Stimulated activated CD4-positive, alpha-beta T cell treated with anti-CD3 and anti-CD28 coated beads, Interleukin-4, amount 100 ng/mL, for 4 hours (primary cell): ENCODE results near the gene RET.
"Not testable (repeated sequence)": the region's sequence is repeated elsewhere in the genome, so short reads cannot be mapped to it uniquely, and the experiment has no call there.

ENCODE experiments used
- DNase-seq, 2 experiments: peaks; one replicate each; pipeline ENCODE4 v3.0.0-alpha.2; 2020

Gene RET

DNA sequence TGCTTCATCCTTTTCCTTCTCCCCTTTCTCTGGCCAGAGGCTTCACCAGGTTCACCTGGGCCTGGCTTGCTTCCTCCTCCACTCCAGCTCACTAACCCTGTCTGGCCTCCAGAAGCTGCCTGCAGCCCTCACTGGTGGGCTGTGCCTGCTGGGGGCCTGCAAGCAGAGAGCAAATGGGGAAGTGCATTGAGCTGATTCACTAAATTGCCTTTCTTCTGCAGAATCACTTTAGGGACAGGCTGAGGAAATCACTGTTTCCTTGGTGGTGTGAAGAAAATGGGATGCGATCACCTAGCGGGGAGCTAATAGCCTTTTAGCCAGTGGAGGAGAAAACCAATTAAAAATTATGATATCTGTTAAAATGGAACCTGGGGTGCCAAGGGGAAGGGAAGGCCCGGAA, 3.0 kb downstream of the RET start:
- DNase-seq: no peak

GRCh38 chr10:43082087-43082486, 5.2 kb downstream of the RET start:
- DNase-seq: no peak

DNA sequence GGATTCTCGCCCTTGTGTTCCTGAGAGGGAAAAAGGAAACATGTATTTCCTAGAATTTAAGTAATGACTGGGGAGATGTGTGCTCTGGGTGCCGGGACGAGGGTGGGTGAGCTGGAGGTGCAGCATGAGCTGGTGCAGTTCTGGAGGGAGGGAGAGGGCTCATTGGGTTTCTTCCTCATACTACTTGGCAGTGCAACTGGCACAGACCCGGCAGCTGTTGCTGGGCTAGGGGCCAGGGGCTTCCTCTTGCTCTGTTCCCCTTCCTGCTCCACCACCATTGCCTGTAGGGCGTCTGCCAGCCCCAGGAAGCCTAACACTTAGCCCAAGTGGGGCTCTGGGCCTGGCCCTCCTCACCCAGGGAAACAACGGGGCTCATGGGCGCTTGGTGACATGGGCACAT, 5.9 kb downstream of the RET start:
- no peak for DNase-seq

DNA sequence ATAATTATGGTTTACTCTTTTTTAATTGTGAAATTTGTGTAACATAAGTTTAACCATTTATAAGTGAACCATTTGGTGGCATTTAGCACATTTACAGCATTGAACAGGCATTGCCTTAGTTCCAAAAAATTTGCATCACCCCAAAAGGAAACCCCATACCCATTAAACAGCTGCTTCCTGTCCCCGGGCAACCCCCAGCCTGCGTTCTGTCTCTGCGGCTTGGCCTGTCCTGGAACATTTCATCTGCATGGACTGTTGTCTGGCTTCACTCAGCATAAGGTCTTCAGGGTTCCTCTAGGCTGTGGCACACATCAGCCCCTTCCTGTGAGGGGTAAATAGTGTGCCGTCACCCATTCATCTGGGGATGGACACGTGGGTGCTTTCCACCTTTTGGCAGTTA, 6.9 kb downstream of the RET start:
- no peak for DNase-seq

GRCh38 chr10:43084812-43085211, 7.9 kb downstream of the RET start:
- no peak for DNase-seq

- DNase-seq: no peak
These were observed 9.6 kb downstream of the RET start for GRCh38 chr10:43086321-43086942.

DNA sequence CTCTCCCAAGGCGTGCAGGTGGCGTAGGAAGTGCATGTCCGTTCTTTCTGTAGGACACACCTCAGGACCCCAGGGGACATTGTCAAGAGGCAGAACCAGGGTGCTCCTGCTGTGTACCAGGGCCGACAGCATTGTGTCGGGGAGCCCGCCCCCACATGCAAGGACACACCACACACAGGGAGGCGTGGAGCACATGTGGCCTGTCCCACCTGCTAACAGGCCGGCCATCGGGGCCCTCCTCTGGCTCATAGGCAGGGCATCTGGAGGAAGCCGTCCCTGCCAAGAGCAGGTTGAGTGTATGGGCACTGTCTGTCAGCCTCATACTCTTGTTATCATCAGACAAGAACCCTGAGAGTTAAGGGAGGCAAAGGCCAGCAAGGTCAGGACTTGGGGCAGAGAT, 12.7 kb downstream of the RET start:
- DNase-seq: no peak

DNA sequence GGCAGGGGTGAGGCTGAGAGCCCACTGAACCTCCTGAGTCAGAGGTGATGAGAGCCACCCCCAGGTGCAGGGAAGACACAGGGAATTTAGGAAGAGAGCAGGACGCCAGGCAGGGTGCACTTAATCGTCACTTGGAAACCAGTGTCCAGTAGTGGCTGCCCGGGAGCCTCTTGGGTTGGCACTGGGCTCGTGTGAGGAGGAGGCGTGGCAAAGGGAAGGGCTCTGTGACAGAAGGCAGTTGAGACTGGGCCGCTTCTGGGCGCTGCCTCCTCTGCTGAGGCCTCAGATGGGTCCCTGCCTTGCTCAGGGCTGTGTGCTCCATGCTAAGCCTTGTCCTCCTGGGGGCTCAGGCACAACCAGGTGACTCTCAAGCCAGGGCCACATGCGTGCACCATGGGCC, 13.3 kb downstream of the RET start:
- no peak for DNase-seq

- no peak for DNase-seq
These were observed 13.8 kb downstream of the RET start for GRCh38 chr10:43090664-43091063.

DNA sequence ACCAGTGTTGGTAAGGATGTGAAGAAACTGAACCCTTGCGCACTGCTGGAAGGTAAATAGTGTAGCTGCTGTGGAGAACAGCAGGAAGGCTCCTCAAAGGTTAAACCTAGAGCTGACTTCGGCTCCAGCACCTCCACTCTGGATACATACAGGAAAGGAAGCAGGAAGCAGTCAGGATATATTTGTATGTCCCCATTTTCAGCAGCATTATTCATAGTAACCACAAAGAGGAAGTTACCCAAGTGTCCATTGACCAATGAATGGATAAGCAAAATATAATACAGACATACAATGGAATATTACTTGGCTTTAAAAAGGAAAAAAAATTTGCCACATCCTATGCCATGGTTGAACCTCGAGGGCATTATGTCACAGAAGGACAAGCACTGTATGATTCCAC, 15.0 kb downstream of the RET start:
- no peak for DNase-seq

- no peak for DNase-seq
These were observed 16.7 kb downstream of the RET start for GRCh38 chr10:43093423-43094076.

DNA sequence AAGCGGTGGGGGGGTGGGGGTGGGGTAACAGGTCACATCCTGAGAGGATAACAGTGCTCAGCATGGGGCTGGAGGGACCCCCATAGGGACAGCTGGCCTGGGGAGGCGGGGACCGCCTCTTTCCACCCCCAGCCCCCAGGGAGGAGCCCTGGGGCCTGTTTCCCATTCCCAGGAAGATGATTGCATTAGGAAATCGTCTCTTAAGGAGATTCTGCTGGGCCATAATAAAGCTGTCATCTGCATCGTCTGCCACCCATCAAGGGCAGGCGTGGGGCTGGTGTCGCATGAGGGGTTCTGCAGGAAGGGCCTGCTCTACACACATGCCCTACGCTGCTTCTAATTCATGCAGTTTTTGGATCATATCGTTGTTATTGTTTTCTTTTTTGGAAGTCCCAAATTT, 17.2 kb downstream of the RET start:
- DNase-seq: no peak

DNA sequence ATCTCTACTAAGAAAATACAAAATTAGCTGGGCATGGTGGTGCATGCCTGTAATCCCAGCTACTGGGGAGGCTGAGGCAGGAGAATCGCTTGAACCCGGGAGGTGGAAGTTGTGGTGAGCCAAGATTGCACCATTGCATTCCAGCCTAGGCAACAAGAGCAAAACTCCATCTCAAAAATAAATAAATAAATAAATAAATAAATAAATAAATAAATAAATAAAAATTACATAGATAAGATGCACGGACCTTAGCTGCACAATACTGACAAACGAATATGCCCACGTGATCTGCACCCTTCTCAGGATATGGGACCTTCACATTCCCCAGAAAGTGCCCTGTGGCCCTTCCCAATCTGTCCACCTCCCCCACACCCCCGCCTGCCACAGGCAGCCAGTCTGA, 22.5 kb downstream of the RET start:
- not testable (repeated sequence) for DNase-seq

DNA sequence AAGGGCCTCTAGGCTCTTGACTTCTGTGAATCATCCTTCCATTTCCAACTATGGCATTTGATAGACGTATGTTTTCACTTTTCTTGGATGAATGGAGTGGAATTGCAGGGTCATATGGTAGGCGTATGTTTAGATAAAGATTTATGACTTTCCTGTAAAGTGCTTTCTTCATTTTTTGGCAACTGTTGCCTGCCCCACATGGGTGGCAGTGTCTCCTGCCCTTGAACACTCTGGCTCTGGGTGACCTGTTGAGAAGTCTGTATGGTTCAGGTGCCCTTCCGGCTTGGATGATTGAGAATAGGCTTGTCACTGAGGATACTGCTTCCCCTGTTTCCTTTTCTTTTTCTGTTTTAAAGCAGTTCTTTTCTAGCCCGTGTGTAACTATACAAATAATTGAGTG, 23.1 kb downstream of the RET start:
- no peak for DNase-seq

DNA sequence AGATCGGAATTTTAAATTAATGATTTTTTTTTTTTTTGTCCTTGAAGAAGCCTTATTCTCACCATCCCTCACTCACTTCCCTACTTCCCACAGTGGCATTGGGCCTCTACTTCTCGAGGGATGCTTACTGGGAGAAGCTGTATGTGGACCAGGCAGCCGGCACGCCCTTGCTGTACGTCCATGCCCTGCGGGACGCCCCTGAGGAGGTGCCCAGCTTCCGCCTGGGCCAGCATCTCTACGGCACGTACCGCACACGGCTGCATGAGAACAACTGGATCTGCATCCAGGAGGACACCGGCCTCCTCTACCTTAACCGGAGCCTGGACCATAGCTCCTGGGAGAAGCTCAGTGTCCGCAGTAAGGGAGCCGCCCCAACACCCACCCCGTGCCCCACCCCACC, 23.5 kb downstream of the RET start:
- no peak for DNase-seq

DNA sequence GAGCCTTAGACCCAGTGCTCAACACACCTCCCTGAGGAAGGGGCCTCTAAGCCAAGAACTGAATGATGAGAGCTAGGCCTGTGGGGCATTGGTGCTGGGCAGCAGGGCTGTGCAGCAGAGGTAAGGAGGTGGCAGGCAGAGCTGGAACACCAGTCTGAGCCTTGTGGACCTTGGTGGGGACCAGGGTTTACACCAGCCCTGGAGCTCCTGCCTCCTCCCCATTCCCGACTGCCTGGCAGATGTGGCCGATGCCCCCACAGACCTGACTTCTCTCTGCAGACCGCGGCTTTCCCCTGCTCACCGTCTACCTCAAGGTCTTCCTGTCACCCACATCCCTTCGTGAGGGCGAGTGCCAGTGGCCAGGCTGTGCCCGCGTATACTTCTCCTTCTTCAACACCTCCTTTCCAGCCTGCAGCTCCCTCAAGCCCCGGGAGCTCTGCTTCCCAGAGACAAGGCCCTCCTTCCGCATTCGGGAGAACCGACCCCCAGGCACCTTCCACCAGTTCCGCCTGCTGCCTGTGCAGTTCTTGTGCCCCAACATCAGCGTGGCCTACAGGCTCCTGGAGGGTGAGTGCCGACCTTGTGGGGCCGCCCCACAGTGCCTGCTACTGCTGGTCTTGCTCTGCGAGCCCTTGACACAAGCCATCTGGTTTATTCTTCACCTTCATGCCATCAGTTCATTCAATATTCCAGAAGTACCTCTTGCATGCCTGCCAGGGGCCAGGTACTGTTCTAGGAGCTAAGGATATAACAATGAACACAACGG, 25.4 kb downstream of the RET start:
- DNase-seq: no peak

GRCh38 chr10:43105102-43105955, 28.5 kb downstream of the RET start:
- DNase-seq: peak; percentile 73 to 81

GRCh38 chr10:43105956-43106229, 29.0 kb downstream of the RET start:
- DNase-seq: no peak

DNA sequence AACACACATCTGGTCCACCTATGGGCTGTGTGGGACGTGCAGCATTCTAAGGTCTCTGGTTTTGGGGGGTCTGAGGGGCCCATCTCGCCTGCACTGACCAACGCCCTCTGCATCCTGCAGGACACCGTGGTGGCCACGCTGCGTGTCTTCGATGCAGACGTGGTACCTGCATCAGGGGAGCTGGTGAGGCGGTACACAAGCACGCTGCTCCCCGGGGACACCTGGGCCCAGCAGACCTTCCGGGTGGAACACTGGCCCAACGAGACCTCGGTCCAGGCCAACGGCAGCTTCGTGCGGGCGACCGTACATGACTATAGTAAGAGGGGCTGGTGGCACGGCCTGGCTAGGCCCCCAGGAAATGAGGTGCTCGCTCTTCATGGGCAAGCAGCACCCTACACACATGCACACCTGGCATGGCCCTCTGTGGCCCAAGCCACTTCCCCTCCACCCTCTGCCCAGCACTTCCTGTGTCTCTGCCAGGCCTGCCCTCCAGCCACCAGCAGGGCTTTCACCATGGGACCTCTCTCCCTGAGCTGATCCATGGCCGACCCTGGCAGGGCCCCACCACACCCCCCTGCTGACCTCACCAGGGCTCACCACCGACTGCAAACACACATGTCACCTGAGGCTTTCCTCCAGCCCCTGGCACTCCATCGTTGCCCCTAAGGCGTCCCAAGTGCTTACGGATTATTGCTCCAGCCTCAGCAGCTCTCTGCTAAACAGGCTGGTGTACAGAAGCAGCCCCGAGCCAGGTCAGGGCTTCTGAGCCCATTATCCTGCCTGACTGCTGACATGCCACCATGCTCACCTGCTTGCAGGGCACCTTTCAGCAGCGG, 29.6 kb downstream of the RET start:
- DNase-seq: no peak

DNA sequence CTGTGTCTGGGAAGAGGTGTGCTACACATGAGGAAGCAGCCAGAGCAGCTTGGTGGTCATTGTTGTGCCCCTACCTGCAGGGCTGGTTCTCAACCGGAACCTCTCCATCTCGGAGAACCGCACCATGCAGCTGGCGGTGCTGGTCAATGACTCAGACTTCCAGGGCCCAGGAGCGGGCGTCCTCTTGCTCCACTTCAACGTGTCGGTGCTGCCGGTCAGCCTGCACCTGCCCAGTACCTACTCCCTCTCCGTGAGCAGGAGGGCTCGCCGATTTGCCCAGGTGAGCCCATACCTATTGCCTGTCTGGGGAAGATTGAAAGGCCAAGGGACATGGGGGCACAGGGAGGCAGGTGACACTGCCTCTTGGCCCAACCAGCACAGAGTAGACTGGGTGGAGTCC, 32.1 kb downstream of the RET start:
- DNase-seq: no peak

- no peak for DNase-seq
These were observed 32.9 kb downstream of the RET start for GRCh38 chr10:43109671-43110249.

- DNase-seq: no peak
These were observed 33.6 kb downstream of the RET start for GRCh38 chr10:43110338-43111071.
